Right ventricle myocardium inferior (tissue), 1 donor: ENCODE results near the gene SHROOM2. TPM values are rescaled to one million over a fixed set of nuclear protein-coding genes. Genes with fewer than 3 reads are reported as not detected.

ENCODE experiments used
- ATAC-seq: fragments of 200-7000 bp; cut with Tn5 transposase; one replicate; pipeline ENCODE4 v1.9.1; 2020; ENCODE audit warnings: mild to moderate bottlenecking, moderate library complexity
- DNase-seq: peaks from one replicate; pipeline ENCODE4 v3.0.0; 2021; ENCODE audit errors: missing footprints
- intact Hi-C: fragments of 100-400 bp; cut with DNase I; formaldehyde crosslinking; loops from one replicate; pipeline ENCODE4 v1.11.0; 2022
- total RNA-seq: library from RNA; stranded (reverse); fragmentation: NEBNext Ultra II Directional; extraction: Animal tissue kit (Norgen Biotek cat#: 25700); gene quantifications from one replicate; pipeline ENCODE4 v1.2.1, GENCODE V29; 2021
- donor health status: DM: no; HTN: yes; CAD: no; lungs with severe emphysema.

The SHROOM2 gene
- total RNA-seq, 1 donor from 2014 or later, result 0.60 TPM

- intact Hi-C loops, result no loop called here
- no peak for ATAC-seq
- no peak for DNase-seq
Measured at GRCh38 chrX:9952300-9952699, 166.1 kb downstream of the SHROOM2 start.

DNA sequence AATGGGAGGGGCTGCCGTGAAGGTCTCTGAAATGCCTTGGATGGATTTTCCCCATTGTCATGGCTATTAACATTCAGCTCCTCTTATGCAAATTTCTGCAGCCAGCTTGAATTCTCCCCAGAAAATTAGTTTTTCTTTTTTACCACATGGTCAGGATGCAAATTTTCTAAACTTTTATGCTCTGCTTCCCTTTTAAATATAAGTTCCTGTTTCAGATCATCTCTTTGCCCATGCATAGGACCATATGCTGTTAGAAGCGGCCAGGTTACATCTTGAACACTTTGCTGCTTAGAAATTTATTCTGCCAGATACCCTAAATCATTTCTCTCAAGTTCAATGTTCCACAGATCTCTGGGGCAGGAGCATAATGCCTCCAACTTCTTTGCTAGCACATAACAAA is 167.2 kb downstream of the SHROOM2 start:
- no peak for DNase-seq
- ATAC-seq, result no peak
- intact Hi-C loops, result no loop called here

DNA sequence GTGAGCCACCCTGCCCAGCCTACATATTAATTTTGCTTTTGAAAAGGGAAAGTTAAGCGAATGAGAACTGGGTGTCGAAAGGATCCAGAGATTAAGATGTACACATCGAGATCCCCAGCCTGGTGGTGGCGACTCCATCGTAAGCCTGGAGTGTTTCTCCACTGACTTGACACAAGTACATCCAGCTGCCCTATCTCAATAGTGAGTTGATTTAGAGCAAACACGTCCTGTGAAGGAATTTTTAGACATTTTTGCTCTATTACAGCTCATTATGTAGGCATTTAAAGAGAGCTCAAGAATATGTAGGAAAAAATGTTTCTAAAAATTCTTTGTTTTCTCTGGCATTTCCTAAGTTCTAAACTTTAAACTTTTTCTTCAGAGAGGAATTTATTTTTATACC is 169.3 kb downstream of the SHROOM2 start:
- intact Hi-C loops, result no loop called here
- ATAC-seq, result no peak
- no peak for DNase-seq

- DNase-seq (no peak), ATAC-seq (no peak)
- intact Hi-C loops, result no loop called here
Measured at GRCh38 chrX:9957743-9958142, 171.5 kb downstream of the SHROOM2 start.

- no peak for ATAC-seq
Measured at GRCh38 chrX:9958183-9958582, 172.0 kb downstream of the SHROOM2 start.

GRCh38 chrX:9961750-9962149 is 175.5 kb downstream of the SHROOM2 start:
- intact Hi-C loops, result no loop called here
- DNase-seq (no peak), ATAC-seq (no peak)

More at GRCh38 chrX:9958183-9958582, 172.0 kb downstream of the SHROOM2 start:
- intact Hi-C loops, result no loop called here
- DNase-seq, result no peak

DNA sequence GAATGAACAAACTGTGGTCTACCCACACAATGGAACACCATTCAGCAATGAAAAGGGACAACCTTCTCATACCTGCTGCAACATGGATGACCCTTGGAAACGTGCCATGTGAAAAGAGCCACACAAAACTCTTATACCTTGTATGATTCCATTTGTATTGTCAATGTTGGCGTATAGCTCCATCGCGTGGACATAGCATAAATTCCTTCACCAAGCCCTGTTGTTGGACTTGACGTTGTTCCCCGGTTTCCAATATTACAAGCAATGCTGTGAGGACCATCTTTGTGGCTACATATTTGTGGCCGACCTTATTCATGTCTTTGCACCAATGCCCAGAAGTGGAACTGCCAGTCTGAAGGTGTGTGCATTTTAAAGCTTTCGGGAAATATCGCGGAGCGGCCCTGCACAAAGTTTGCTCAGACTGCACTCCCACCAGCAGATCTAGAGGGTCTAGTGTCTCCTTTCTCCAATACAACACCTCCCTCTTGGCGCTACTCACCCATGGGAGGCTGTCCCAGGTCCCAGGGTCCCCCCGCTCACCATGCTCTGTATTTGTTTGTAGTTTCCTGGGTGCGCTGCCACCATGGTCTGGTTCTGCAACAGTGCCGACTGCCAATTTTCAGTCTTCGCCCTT is 180.7 kb downstream of the SHROOM2 start, which contains the start of gene CLDN34:
Gene CLDN34 (plus strand): TSS at position 584 of the 634 bp plus-strand sequence. CDS start 0 bp downstream, at position 584.
- ATAC-seq, result no peak
- no peak for DNase-seq
- intact Hi-C loops, result no loop called here

- DNase-seq (no peak), ATAC-seq (no peak)
- intact Hi-C loops, result no loop called here
Measured at GRCh38 chrX:9977635-9978034, 191.4 kb downstream of the SHROOM2 start.

- intact Hi-C loops, result no loop called here
- no peak for ATAC-seq
Measured at GRCh38 chrX:9980401-9980800, 194.2 kb downstream of the SHROOM2 start.

DNA sequence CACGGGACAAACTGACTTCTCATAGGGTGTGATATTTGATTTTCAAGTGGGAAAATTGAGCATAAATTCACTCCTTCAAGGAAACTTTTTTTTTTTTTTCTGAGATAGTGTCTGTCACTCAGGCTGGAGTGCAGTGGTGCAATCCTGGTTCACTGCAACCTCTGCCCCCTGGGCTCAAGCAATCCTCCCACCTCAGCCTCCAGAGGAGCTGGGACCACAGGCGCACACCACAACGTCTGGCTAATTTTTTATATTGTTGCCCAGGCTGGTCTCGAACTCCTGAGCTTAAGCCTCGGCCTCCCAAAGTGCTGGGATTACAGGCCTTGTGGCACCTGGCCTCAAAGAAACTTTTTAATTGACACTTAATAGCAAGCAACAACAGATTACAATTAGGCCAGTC is 194.7 kb downstream of the SHROOM2 start:
- ATAC-seq (no peak), DNase-seq (no peak)
- intact Hi-C loops, result no loop called here

More at GRCh38 chrX:9980401-9980800, 194.2 kb downstream of the SHROOM2 start:
- no peak for DNase-seq

- intact Hi-C loops, result no loop called here
- no peak for DNase-seq
- ATAC-seq, result no peak
Measured at GRCh38 chrX:9983441-9983840, 197.2 kb downstream of the SHROOM2 start.

GRCh38 chrX:9983846-9984245 is 197.6 kb downstream of the SHROOM2 start:
- ATAC-seq (no peak), DNase-seq (no peak)
- intact Hi-C loops, result no loop called here

DNA sequence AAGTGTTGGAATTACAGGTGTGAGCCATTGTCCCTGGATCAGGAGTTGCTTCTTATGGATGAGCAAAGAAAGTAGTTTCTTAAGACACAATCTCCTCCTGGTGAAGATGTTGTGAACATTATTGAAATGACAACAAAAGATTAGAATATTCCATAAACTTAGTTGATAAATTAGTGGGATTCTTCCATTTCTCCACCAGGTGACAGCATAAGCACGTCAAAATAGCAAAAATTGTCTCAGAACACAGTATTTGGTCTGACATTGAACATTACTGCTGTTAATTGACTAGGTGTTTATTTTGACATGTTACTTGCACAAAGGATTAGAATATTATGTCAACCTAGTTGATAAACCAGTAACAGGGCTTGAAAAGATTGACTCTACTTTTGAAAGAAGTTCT is 202.5 kb downstream of the SHROOM2 start:
- ATAC-seq (no peak), DNase-seq (no peak)
- intact Hi-C loops, result no loop called here

DNA sequence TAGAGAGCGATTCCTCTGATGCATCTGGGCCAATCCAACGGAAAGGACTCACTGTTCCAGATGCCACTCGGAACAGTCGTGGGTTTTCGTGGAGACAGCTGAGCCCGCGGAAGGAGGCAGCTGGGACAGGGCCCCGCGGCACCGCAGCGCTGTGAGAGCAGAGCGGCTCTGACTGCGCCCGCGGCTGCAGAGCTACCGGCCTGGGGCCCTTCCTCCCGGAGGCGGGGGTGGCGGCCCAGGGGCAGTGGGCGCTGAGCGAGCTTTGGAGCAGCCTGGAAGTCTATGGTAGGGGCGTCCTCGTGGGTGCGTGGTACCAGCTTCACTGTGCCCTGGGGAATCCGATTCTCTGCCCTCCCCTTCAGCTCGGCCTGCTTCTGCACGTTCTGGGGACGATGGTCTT is 205.8 kb downstream of the SHROOM2 start:
- DNase-seq (no peak), ATAC-seq (no peak)
- intact Hi-C loops, result loop anchor here (10.0 kb wide), 1 partner anchor 107 kb away; no protein-coding TSS in a partner anchor

DNA sequence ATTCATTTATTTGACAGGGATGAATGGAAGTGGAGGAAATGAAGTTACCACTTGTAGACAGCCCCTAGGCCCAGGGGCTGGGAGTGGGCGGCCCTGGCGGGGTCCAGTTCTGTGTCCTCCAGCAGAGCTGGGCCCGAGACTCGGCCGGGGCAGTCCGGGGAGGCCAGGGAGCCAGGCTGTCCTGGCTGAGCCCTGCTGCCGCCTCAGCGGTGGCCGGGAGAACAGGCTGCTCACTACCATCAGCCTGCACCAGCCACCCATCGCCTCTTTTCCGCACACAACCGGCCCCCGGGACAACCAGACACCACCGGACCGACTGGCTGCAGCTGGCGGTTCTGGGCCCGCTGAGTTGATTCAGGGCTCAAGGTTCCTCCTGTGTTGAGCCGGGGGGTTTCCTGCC is 206.5 kb downstream of the SHROOM2 start:
- DNase-seq (no peak), ATAC-seq (no peak)
- intact Hi-C loops, result loop anchor here (10.0 kb wide), 1 partner anchor 108 kb away; no protein-coding TSS in a partner anchor

DNA sequence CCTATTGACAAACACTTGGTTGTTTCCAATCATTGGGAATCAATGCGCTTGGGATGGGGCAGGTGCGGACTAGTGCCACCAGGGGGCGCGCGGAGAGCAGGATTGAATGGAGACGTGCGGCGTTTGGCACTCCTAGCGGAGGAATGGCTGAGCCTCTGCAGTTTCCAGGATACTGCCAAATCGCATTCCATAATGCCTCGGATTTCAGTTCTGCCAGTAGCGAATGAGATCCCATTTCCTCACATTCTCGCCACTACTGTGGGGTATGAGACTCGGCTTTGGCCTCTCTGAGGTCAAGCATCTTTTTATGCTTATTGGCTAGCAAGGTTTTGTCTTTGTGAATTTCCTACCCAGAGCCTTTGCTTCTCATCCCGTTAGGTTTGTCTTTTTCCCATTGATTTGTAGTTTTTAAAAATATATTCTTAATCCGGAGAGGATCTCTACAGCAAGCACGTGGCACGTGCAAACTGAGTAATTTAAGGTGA is 209.7 kb downstream of the SHROOM2 start:
- intact Hi-C loops, result loop anchor here (1.0 to 10.0 kb wide), 2 partner anchors 111 to 123 kb away; no protein-coding TSS in a partner anchor
- ATAC-seq (peak; percentile 90), DNase-seq (peak; percentile 92)

- DNase-seq (no peak), ATAC-seq (no peak)
- intact Hi-C loops, result loop anchor here (10.0 kb wide), 1 partner anchor 112 kb away; no protein-coding TSS in a partner anchor
Measured at GRCh38 chrX:9997041-9997440, 210.8 kb downstream of the SHROOM2 start.

- peak; percentile 68 for ATAC-seq
- no peak for DNase-seq
- intact Hi-C loops, result loop anchor here (10.0 kb wide), 1 partner anchor 113 kb away; no protein-coding TSS in a partner anchor
Measured at GRCh38 chrX:9997524-9997923, 211.3 kb downstream of the SHROOM2 start.
